MG63 (cell line): ENCODE measurements around the gene BPHL. TPM values are rescaled to one million over a fixed set of nuclear protein-coding genes. Genes with fewer than 3 reads are reported as not detected.
"Not testable (repeated sequence)": the region's sequence is repeated elsewhere in the genome, so short reads cannot be mapped to it uniquely, and the experiment has no call there.

Experiments
- DNase-seq: peaks from one replicate; pipeline ENCODE4 v3.0.0-alpha.2; 2020
- H3K27me3 ChIP-seq: fragments of 250-450 bp; sonication (Bioruptor Pico); 2 replicates; pipeline ENCODE4 v1.5.1; 2020; ENCODE audit warnings: mild to moderate bottlenecking, moderate library complexity
- H3K36me3 ChIP-seq: fragments of 250-450 bp; sonication (Bioruptor Pico); 2 replicates; pipeline ENCODE4 v1.5.1; 2020; ENCODE audit warnings: mild to moderate bottlenecking, moderate library complexity
- H3K4me3 ChIP-seq: fragments of 250-450 bp; sonication (Bioruptor Pico); 2 replicates; pipeline ENCODE4 v1.5.1; 2020; ENCODE audit warnings: mild to moderate bottlenecking, moderate library complexity
- H3K9me3 ChIP-seq: fragments of 250-450 bp; sonication (Bioruptor Pico); 2 replicates; pipeline ENCODE4 v1.5.1; 2020; ENCODE audit warnings: mild to moderate bottlenecking, moderate library complexity
- total RNA-seq: library from RNA; depleted of rRNA; stranded (reverse); fragments of >200 nt; shearing (Covaris generic); gene quantifications from 2 replicates; pipeline ENCODE4 v1.2.3, GENCODE V29; 2014; ENCODE audit warnings: low replicate concordance

Gene BPHL
- total RNA-seq, 1 experiment from 2014 or later, result 5.8 TPM

GRCh38 chr6:3183066-3183465 is 64.6 kb downstream of the BPHL start:
- Histone ChIP-seq H3K36me3 (no peaks in the 10 kb centered on the region), H3K27me3 (no peaks in the 10 kb centered on the region), H3K9me3 (no peaks in the 10 kb centered on the region), H3K4me3 (no peak overlapping the region)
- DNase-seq, result no peak

DNA sequence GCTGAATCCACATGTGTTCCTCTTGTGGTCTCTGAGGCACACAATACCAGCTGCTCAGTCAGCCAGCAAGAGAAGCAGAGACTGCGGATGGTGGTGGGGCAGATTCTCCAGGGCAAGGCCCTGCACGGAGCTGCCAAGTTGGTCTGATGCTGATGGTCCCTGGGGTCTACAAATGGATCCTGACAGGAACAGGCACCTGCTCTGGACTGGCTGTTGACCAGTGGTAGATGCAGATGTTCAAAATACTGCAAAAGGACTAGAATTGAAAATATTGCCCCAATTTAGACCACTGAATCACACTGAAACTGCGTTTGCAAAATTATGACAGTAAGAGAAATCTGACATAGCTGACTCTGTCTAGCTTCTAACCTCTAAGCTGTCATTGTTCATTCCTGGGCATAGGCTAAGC is 68.5 kb downstream of the BPHL start:
- H3K36me3 ChIP-seq, result no peaks in the 10 kb centered on the region
- H3K27me3 ChIP-seq, result no peaks in the 10 kb centered on the region
- H3K4me3 ChIP-seq, result no peak overlapping the region
- DNase-seq, result no peak
- no peaks in the 10 kb centered on the region for H3K9me3 ChIP-seq

GRCh38 chr6:3188262-3188661 is 69.8 kb downstream of the BPHL start:
- H3K27me3 ChIP-seq, result no peaks in the 10 kb centered on the region
- no peak for DNase-seq
- H3K4me3 ChIP-seq, result no peak overlapping the region
- no peaks in the 10 kb centered on the region for H3K36me3 ChIP-seq
- H3K9me3 ChIP-seq, result no peaks in the 10 kb centered on the region

DNA sequence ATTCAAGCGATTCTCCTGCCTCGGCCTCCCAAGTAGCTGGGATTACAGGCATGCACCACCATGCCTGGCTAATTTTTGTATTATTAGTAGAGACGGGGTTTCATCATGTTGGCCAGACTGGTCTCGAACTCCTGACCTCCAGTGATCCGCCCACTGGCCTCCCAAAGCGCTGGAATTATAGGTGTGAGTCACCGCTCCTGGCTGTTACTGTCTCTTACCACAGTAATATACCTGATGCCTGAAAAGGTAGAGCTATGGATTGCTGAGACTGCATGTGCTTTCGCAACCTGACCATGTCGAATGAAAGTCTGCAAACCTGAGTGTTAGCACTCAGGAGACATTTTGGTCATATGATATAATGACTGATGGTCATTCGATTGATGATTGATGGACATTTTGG is 70.7 kb downstream of the BPHL start:
- not testable (repeated sequence) for H3K4me3 ChIP-seq, DNase-seq, H3K27me3 ChIP-seq, H3K9me3 ChIP-seq, H3K36me3 ChIP-seq

GRCh38 chr6:3190056-3190455 is 71.5 kb downstream of the BPHL start:
- no peaks in the 10 kb centered on the region for H3K27me3 ChIP-seq
- H3K9me3 ChIP-seq, result no peaks in the 10 kb centered on the region
- no peaks in the 10 kb centered on the region for H3K36me3 ChIP-seq
- H3K4me3 ChIP-seq, result no peak overlapping the region
- no peak for DNase-seq

GRCh38 chr6:3190779-3191178 is 72.3 kb downstream of the BPHL start:
- no peaks in the 10 kb centered on the region for H3K9me3 ChIP-seq
- no peaks in the 10 kb centered on the region for H3K27me3 ChIP-seq
- H3K4me3 ChIP-seq, result no peak overlapping the region
- DNase-seq, result no peak
- H3K36me3 ChIP-seq, result no peaks in the 10 kb centered on the region

GRCh38 chr6:3193102-3193849 is 74.8 kb downstream of the BPHL start:
- no peak for DNase-seq
- Histone ChIP-seq H3K27me3 (no peaks in the 10 kb centered on the region), H3K4me3 (no peak overlapping the region), H3K9me3 (no peaks in the 10 kb centered on the region), H3K36me3 (no peaks in the 10 kb centered on the region)

GRCh38 chr6:3194535-3195419 is 76.3 kb downstream of the BPHL start:
- DNase-seq, result no peak
- H3K9me3 ChIP-seq, result no peaks in the 10 kb centered on the region
- H3K36me3 ChIP-seq, result no peaks in the 10 kb centered on the region
- H3K27me3 ChIP-seq, result no peaks in the 10 kb centered on the region
- no peak overlapping the region for H3K4me3 ChIP-seq

- H3K27me3 ChIP-seq, result no peaks in the 10 kb centered on the region
- no peaks in the 10 kb centered on the region for H3K9me3 ChIP-seq
- H3K36me3 ChIP-seq, result no peaks in the 10 kb centered on the region
- DNase-seq, result no peak
- no peak overlapping the region for H3K4me3 ChIP-seq
Measured at GRCh38 chr6:3195420-3195694, 76.8 kb downstream of the BPHL start.

DNA sequence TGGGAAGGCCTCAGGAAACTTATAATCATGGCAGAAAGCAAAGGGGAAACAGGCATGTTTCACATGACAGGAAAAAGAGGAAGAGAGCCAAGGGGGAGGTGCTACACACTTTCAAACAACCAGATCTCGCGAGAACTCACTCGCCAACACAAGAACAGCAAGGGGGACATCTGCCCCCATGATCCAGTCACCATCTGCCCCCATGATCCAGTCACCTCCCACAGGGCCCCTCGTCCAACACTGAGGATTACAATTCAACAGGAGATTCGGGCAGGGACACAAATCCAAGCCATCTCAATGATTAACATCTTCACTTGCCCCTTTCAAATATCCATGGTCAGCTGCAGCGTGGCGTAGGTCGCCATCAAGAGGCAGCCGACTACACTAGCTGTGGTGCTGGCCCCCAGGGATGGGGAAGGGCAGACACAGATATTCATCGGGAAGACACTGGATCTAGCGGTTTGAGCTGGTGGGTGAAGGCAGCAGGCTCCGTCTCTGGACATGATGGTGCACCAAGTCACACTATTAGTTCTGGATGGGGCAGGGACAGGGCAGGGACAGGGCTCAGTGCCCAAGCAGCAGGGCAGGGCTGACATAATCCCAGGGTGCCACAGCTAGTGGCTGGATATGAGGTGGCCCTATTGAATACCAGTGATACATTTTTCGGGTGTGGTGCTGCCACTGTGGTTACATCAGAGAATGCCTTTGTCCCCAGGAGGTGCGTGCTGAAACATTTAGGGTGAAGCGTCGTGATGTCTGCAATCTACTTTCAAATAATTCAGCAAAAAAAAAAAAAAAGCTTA is 77.4 kb downstream of the BPHL start:
- H3K27me3 ChIP-seq, result no peaks in the 10 kb centered on the region
- H3K36me3 ChIP-seq, result no peaks in the 10 kb centered on the region
- no peak for DNase-seq
- H3K9me3 ChIP-seq, result no peaks in the 10 kb centered on the region
- no peak overlapping the region for H3K4me3 ChIP-seq

DNA sequence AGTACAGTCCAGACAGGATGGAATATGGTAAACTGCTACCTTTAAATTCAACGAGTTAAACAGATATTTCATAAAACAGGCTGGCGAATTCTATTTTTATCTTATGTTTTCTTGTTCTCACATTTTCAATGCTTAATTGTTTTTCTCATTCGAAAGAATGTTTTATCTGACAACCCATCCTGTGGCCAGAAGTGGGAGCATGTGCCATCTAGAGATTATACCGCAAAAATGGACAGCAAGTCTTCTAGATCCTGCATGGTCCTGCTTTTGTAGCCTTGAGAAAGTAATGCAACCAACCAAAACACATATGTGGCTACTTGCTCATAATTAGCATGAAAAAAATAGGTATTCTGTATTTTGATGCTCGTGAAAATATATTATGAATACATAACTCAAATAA is 78.3 kb downstream of the BPHL start:
- no peaks in the 10 kb centered on the region for H3K27me3 ChIP-seq
- no peaks in the 10 kb centered on the region for H3K9me3 ChIP-seq
- no peaks in the 10 kb centered on the region for H3K36me3 ChIP-seq
- no peak overlapping the region for H3K4me3 ChIP-seq
- no peak for DNase-seq

DNA sequence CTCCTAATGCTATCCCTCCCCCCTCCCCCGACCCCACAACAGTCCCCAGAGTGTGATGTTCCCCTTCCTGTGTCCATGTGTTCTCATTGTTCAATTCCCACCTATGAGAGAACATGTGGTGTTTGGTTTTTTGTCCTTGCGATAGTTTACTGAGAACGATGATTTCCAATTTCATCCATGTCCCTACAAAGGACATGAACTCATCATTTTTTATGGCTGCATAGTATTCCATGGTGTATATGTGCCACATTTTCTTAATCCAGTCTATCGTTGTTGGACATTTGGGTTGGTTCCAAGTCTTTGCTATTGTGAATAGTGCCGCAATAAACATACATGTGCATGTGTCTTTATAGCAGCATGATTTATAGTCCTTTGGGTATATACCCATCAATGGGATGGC is 79.2 kb downstream of the BPHL start:
- H3K27me3 ChIP-seq, H3K4me3 ChIP-seq, H3K36me3 ChIP-seq, H3K9me3 ChIP-seq, DNase-seq: not testable (repeated sequence)

GRCh38 chr6:3199382-3199781 is 80.9 kb downstream of the BPHL start:
- no peaks in the 10 kb centered on the region for H3K27me3 ChIP-seq
- H3K36me3 ChIP-seq, result no peaks in the 10 kb centered on the region
- no peak for DNase-seq
- H3K4me3 ChIP-seq, result no peak overlapping the region
- no peaks in the 10 kb centered on the region for H3K9me3 ChIP-seq

GRCh38 chr6:3200682-3201081 is 82.2 kb downstream of the BPHL start:
- no peaks in the 10 kb centered on the region for H3K36me3 ChIP-seq
- DNase-seq, result no peak
- H3K9me3 ChIP-seq, result no peaks in the 10 kb centered on the region
- H3K4me3 ChIP-seq, result no peak overlapping the region
- H3K27me3 ChIP-seq, result no peaks in the 10 kb centered on the region

GRCh38 chr6:3201388-3201787 is 82.9 kb downstream of the BPHL start:
- no peak overlapping the region for H3K4me3 ChIP-seq

More at GRCh38 chr6:3201388-3201787, 82.9 kb downstream of the BPHL start:
- H3K27me3 ChIP-seq, result no peaks in the 10 kb centered on the region
- DNase-seq, result no peak
- H3K9me3 ChIP-seq, result no peaks in the 10 kb centered on the region
- no peaks in the 10 kb centered on the region for H3K36me3 ChIP-seq
